RWPE2 (cell line): Measurements from ENCODE around the gene CCDC186.

Experiments
- ATAC-seq: fragments of 200-7000 bp; cut with Tn5 transposase; 3 replicates; pipeline ENCODE4 v1.9.1; 2021; ENCODE audit warnings: low read depth
- DNase-seq: peaks from one replicate; pipeline ENCODE4 v3.0.0-alpha.2; 2020; ENCODE audit warnings: low spot score
- H3K27ac ChIP-seq: fragments of 450-650 bp; 2 replicates; pipeline ENCODE4 v1.5.1; 2017; ENCODE audit warnings: mild to moderate bottlenecking; ENCODE audit not compliant: poor library complexity, severe bottlenecking
- H3K27me3 ChIP-seq: fragments of 250-450 bp; sonication (Bioruptor Pico); 2 replicates; pipeline ENCODE4 v1.5.1; 2021; ENCODE audit warnings: mild to moderate bottlenecking, moderate library complexity; ENCODE audit not compliant: insufficient read depth, poor library complexity, severe bottlenecking
- H3K36me3 ChIP-seq: fragments of 250-450 bp; sonication (Bioruptor Pico); 2 replicates; pipeline ENCODE4 v1.5.1; 2020; ENCODE audit warnings: low read depth, mild to moderate bottlenecking, moderate library complexity
- H3K4me1 ChIP-seq: fragments of 250-450 bp; sonication (Bioruptor Pico); 2 replicates; pipeline ENCODE4 v1.5.1; 2021; ENCODE audit warnings: mild to moderate bottlenecking, moderate library complexity; ENCODE audit not compliant: insufficient read depth, poor library complexity, severe bottlenecking
- H3K4me3 ChIP-seq: fragments of 250-450 bp; sonication (Bioruptor Pico); 2 replicates; pipeline ENCODE4 v1.5.1; 2021; ENCODE audit warnings: mild to moderate bottlenecking, moderate library complexity; ENCODE audit not compliant: severe bottlenecking
- H3K9me3 ChIP-seq: fragments of 250-450 bp; sonication (Bioruptor Pico); 2 replicates; pipeline ENCODE4 v1.5.1; 2021; ENCODE audit warnings: mild to moderate bottlenecking, moderate library complexity; ENCODE audit not compliant: severe bottlenecking
- CTCF ChIP-seq: fragments of 450-650 bp; IDR thresholded peaks from one replicate; pipeline ENCODE4 v1.5.1; 2017; ENCODE audit warnings: mild to moderate bottlenecking, moderate library complexity; ENCODE audit not compliant: poor library complexity, severe bottlenecking

CCDC186 gene

GRCh38 chr10:114115661-114116445 is 58.1 kb downstream of the CCDC186 start:
- TF ChIP-seq CTCF: no peak
- Histone ChIP-seq H3K36me3 (no peaks in the 10 kb centered on the region), H3K4me1 (no peaks in the 10 kb centered on the region), H3K27me3 (no peaks in the 10 kb centered on the region), H3K27ac (no peak overlapping the region), H3K4me3 (no peak overlapping the region), H3K9me3 (no peaks in the 10 kb centered on the region)
- ATAC-seq: no peak
- no peak for DNase-seq

- Histone ChIP-seq H3K36me3 (no peaks in the 10 kb centered on the region), H3K9me3 (no peaks in the 10 kb centered on the region), H3K4me3 (no peak overlapping the region), H3K4me1 (no peaks in the 10 kb centered on the region), H3K27ac (no peak overlapping the region), H3K27me3 (no peaks in the 10 kb centered on the region)
- peak; percentile 53 for TF ChIP-seq CTCF
- no peak for DNase-seq
- peak; percentile 64 for ATAC-seq
These were observed 63.6 kb downstream of the CCDC186 start for GRCh38 chr10:114110174-114110972.

GRCh38 chr10:114103284-114103683 is 70.7 kb downstream of the CCDC186 start:
- no peaks in the 10 kb centered on the region for H3K4me1 ChIP-seq
- H3K27ac ChIP-seq: no peak overlapping the region
- DNase-seq (no peak), ATAC-seq (peak; percentile 80)
- H3K36me3 ChIP-seq: no peaks in the 10 kb centered on the region
- TF ChIP-seq CTCF: peak; percentile 77
- H3K4me3 ChIP-seq: no peak overlapping the region
- H3K27me3 ChIP-seq: peaks cover 4% of the 10 kb centered on the region
- no peaks in the 10 kb centered on the region for H3K9me3 ChIP-seq

- no peak overlapping the region for H3K4me3 ChIP-seq
- no peak overlapping the region for H3K27ac ChIP-seq
- TF ChIP-seq CTCF: no peak
- DNase-seq (no peak), ATAC-seq (no peak)
- H3K4me1 ChIP-seq: no peaks in the 10 kb centered on the region
- no peaks in the 10 kb centered on the region for H3K36me3 ChIP-seq
- no peaks in the 10 kb centered on the region for H3K9me3 ChIP-seq
- H3K27me3 ChIP-seq: peaks cover 4% of the 10 kb centered on the region
These were observed 71.7 kb downstream of the CCDC186 start for GRCh38 chr10:114102256-114102655.
